PFSK-1 (cell line): ENCODE results near the gene CDYL.

ENCODE experiments used
- FOXP2 ChIP-seq: optimal IDR thresholded peaks from 2 replicates; pipeline ENCODE3; 2011; ENCODE audit warnings: borderline replicate concordance, control low read depth, inconsistent platforms; ENCODE audit not compliant: insufficient read depth; ENCODE audit errors: extremely low read length, extremely low read depth
- POLR2AphosphoS5 ChIP-seq: IDR thresholded peaks from 2 replicates; pipeline ENCODE4 v1.6.1; 2012; ENCODE audit warnings: low read depth, mild to moderate bottlenecking, control low read depth, low read length, moderate library complexity
- TAF1 ChIP-seq: IDR thresholded peaks from 2 replicates; pipeline ENCODE4 v1.6.1; 2012; ENCODE audit warnings: low read length, control low read depth, borderline replicate concordance; ENCODE audit not compliant: insufficient read depth
- TF ChIP-seq, protein P1 (sequence below), 2 experiments: IDR thresholded peaks; 2 replicates each; pipeline versions ENCODE4 v1.6.1 to v1.8.0; 2011 to 2012; ENCODE audit warnings: low read depth in 2 of 2, low read length in 2 of 2, control low read depth in 1 of 2, inconsistent platforms in 1 of 2, mild to moderate bottlenecking in 1 of 2, moderate library complexity in 1 of 2; ENCODE audit not compliant: insufficient read depth in 1 of 2

DNA sequence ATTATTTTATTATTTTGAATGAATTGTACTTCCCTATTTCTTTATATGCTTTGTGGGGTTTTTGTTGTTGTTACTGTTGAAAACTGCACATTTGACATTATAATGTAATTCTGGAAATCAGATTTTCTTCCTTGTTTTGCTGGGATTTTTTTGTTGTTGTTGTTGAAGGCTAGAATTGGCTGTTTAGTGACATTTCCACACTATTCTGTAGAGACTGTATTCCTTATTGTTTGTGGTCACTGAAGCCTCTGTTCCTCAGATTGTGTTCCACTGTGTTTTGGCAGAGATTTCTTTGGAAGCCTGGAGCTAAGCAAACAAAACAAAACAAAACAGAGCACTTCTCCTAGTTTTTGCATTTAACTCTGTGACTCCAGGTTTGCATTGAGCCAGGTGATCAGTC lies 52.9 kb downstream of the CDYL start:
- TF ChIP-seq POLR2AphosphoS5 (no peak), FOXP2 (no peak), TAF1 (no peak)
- TF ChIP-seq, protein P1, sequence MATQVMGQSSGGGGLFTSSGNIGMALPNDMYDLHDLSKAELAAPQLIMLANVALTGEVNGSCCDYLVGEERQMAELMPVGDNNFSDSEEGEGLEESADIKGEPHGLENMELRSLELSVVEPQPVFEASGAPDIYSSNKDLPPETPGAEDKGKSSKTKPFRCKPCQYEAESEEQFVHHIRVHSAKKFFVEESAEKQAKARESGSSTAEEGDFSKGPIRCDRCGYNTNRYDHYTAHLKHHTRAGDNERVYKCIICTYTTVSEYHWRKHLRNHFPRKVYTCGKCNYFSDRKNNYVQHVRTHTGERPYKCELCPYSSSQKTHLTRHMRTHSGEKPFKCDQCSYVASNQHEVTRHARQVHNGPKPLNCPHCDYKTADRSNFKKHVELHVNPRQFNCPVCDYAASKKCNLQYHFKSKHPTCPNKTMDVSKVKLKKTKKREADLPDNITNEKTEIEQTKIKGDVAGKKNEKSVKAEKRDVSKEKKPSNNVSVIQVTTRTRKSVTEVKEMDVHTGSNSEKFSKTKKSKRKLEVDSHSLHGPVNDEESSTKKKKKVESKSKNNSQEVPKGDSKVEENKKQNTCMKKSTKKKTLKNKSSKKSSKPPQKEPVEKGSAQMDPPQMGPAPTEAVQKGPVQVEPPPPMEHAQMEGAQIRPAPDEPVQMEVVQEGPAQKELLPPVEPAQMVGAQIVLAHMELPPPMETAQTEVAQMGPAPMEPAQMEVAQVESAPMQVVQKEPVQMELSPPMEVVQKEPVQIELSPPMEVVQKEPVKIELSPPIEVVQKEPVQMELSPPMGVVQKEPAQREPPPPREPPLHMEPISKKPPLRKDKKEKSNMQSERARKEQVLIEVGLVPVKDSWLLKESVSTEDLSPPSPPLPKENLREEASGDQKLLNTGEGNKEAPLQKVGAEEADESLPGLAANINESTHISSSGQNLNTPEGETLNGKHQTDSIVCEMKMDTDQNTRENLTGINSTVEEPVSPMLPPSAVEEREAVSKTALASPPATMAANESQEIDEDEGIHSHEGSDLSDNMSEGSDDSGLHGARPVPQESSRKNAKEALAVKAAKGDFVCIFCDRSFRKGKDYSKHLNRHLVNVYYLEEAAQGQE (IDR thresholded peaks at IDR 0.05; ENCODE audit: insufficient read depth in 1 of 2, low read depth in 2 of 2, low read length in 2 of 2) = no peak
